ENCODE measurements around the gene AKT3.

AKT3 gene

GRCh38 chr1:243528459-243529121 lies 321.5 kb downstream of the AKT3 start:
- Histone ChIP-seq H3K9me3 (ENCODE audit: insufficient read depth, low read depth, low read length) (no peaks in the 10 kb centered on the region), H2AFZ (ENCODE audit: low read length) (no peak overlapping the region), H3K9me2 (replicated peaks; ENCODE audit: low read depth, low read length) (no peaks in the 10 kb centered on the region), H4K20me1 (ENCODE audit: insufficient read depth, low read length, poor library complexity, severe bottlenecking) (no peaks in the 10 kb centered on the region), H3K27me3 (ENCODE audit: insufficient read depth, low read length, poor library complexity, severe bottlenecking) (no peaks in the 10 kb centered on the region), H3K79me2 (ENCODE audit: insufficient read depth, low read length) (no peaks in the 10 kb centered on the region), H3K4me2 (ENCODE audit: low read depth, low read length, poor library complexity, severe bottlenecking) (no peak overlapping the region), H3K4me3 (ENCODE audit: low read length, poor library complexity, severe bottlenecking) (no peak overlapping the region), H3F3A (ENCODE audit: low read depth) (no peaks in the 10 kb centered on the region; the same call in 1 of the 2 replicates), H3K4me1 (ENCODE audit: insufficient read depth, low read length, poor library complexity, severe bottlenecking) (peaks cover 6% of the 10 kb centered on the region), H3K9ac (ENCODE audit: low read depth, low read length, poor library complexity, severe bottlenecking) (no peak overlapping the region), H3K36me3 (ENCODE audit: insufficient read depth, low read length) (no peaks in the 10 kb centered on the region)
- TF ChIP-seq EZH2phosphoT487 (IDR thresholded peaks at IDR 0.05; ENCODE audit: borderline replicate concordance), result no peak
- TF ChIP-seq, protein P1, sequence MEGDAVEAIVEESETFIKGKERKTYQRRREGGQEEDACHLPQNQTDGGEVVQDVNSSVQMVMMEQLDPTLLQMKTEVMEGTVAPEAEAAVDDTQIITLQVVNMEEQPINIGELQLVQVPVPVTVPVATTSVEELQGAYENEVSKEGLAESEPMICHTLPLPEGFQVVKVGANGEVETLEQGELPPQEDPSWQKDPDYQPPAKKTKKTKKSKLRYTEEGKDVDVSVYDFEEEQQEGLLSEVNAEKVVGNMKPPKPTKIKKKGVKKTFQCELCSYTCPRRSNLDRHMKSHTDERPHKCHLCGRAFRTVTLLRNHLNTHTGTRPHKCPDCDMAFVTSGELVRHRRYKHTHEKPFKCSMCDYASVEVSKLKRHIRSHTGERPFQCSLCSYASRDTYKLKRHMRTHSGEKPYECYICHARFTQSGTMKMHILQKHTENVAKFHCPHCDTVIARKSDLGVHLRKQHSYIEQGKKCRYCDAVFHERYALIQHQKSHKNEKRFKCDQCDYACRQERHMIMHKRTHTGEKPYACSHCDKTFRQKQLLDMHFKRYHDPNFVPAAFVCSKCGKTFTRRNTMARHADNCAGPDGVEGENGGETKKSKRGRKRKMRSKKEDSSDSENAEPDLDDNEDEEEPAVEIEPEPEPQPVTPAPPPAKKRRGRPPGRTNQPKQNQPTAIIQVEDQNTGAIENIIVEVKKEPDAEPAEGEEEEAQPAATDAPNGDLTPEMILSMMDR (conservative IDR thresholded peaks at IDR 0.05; ENCODE audit: low read length), result no peak

DNA sequence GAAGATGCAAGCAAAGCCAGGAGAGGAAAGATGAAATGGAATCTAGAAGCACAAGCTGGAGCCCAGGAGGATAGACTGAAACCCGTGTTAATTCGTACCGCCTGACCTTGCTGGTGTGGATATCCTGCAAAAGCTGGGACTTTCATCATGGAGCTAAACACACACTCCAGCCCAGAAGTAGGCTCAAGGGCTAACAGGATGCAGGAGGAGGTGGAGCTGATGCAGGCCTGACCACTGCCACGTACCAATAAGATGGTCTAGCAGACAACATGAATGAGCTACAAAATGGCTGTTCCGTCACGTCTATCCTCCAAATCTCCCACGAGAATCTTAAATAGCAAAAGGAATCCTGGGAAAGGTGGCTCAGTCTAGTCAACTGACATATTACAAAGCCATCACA lies 323.9 kb downstream of the AKT3 start:
- H3K9ac ChIP-seq (ENCODE audit: low read depth, low read length, poor library complexity, severe bottlenecking), result no peak overlapping the region
- H3K27me3 ChIP-seq (ENCODE audit: insufficient read depth, low read length, poor library complexity, severe bottlenecking), result no peaks in the 10 kb centered on the region
- H2AFZ ChIP-seq (ENCODE audit: low read length), result no peak overlapping the region
- H3K9me3 ChIP-seq (ENCODE audit: insufficient read depth, low read depth, low read length), result no peaks in the 10 kb centered on the region
- TF ChIP-seq EZH2phosphoT487 (IDR thresholded peaks at IDR 0.05; ENCODE audit: borderline replicate concordance), result no peak
- TF ChIP-seq, protein P1 (conservative IDR thresholded peaks at IDR 0.05; ENCODE audit: low read length), result no peak
- H3K4me1 ChIP-seq (ENCODE audit: insufficient read depth, low read length, poor library complexity, severe bottlenecking), result peaks cover 6% of the 10 kb centered on the region
- no peaks in the 10 kb centered on the region for H3K79me2 ChIP-seq (ENCODE audit: insufficient read depth, low read length)
- no peaks in the 10 kb centered on the region; the same call in 1 of the 2 replicates for H3F3A ChIP-seq (ENCODE audit: low read depth)
- no peaks in the 10 kb centered on the region for H4K20me1 ChIP-seq (ENCODE audit: insufficient read depth, low read length, poor library complexity, severe bottlenecking)
- H3K4me3 ChIP-seq (ENCODE audit: low read length, poor library complexity, severe bottlenecking), result no peak overlapping the region
- H3K36me3 ChIP-seq (ENCODE audit: insufficient read depth, low read length), result no peaks in the 10 kb centered on the region
- H3K4me2 ChIP-seq (ENCODE audit: low read depth, low read length, poor library complexity, severe bottlenecking), result no peak overlapping the region
- no peaks in the 10 kb centered on the region for H3K9me2 ChIP-seq (replicated peaks; ENCODE audit: low read depth, low read length)

- H3K36me3 ChIP-seq (ENCODE audit: insufficient read depth, low read length), result no peaks in the 10 kb centered on the region
- H3K4me3 ChIP-seq (ENCODE audit: low read length, poor library complexity, severe bottlenecking), result no peak overlapping the region
- H2AFZ ChIP-seq (ENCODE audit: low read length), result no peak overlapping the region
- TF ChIP-seq EZH2phosphoT487 (IDR thresholded peaks at IDR 0.05; ENCODE audit: borderline replicate concordance), result no peak
- TF ChIP-seq, protein P1 (conservative IDR thresholded peaks at IDR 0.05; ENCODE audit: low read length), result no peak
- no peak overlapping the region for H3K9ac ChIP-seq (ENCODE audit: low read depth, low read length, poor library complexity, severe bottlenecking)
- H3K9me3 ChIP-seq (ENCODE audit: insufficient read depth, low read depth, low read length), result no peaks in the 10 kb centered on the region
- peaks cover 6% of the 10 kb centered on the region for H3K4me1 ChIP-seq (ENCODE audit: insufficient read depth, low read length, poor library complexity, severe bottlenecking)
- no peaks in the 10 kb centered on the region; the same call in 1 of the 2 replicates for H3F3A ChIP-seq (ENCODE audit: low read depth)
- H3K4me2 ChIP-seq (ENCODE audit: low read depth, low read length, poor library complexity, severe bottlenecking), result no peak overlapping the region
- no peaks in the 10 kb centered on the region for H3K9me2 ChIP-seq (replicated peaks; ENCODE audit: low read depth, low read length)
- H3K79me2 ChIP-seq (ENCODE audit: insufficient read depth, low read length), result no peaks in the 10 kb centered on the region
- no peaks in the 10 kb centered on the region for H3K27me3 ChIP-seq (ENCODE audit: insufficient read depth, low read length, poor library complexity, severe bottlenecking)
- no peaks in the 10 kb centered on the region for H4K20me1 ChIP-seq (ENCODE audit: insufficient read depth, low read length, poor library complexity, severe bottlenecking)
These were observed 325.0 kb downstream of the AKT3 start for GRCh38 chr1:243525085-243525487.
